Sigmoid colon (tissue), 7 donors: ENCODE data around the gene SLC12A8. TPM values are rescaled to one million over a fixed set of nuclear protein-coding genes. Genes with fewer than 3 reads are reported as not detected.

Source experiments
- DNase-seq: peaks from one replicate; pipeline ENCODE4 v3.0.0-alpha.2; 2019
- H3K27ac ChIP-seq, 4 donors: fragments of 200-600 bp; sonication (generic); one replicate each; pipeline ENCODE4 v1.5.1; 2016 to 2019; ENCODE audit warnings: mild to moderate bottlenecking in 1 of 4
- H3K27me3 ChIP-seq, 3 donors: fragments of 200-600 bp; sonication (generic); one replicate each; pipeline ENCODE4 v1.5.1; 2019; ENCODE audit warnings: mild to moderate bottlenecking in 1 of 3
- H3K36me3 ChIP-seq, 4 donors: fragments of 200-600 bp; sonication (generic); one replicate each; pipeline ENCODE4 v1.5.1; 2016 to 2019
- H3K4me1 ChIP-seq, 4 donors: fragments of 200-600 bp; sonication (generic); one replicate each; pipeline ENCODE4 v1.5.1; 2017 to 2019
- H3K4me3 ChIP-seq, 4 donors: fragments of 200-600 bp; sonication (generic); one replicate each; pipeline ENCODE4 v1.5.1; 2017 to 2019; ENCODE audit warnings: mild to moderate bottlenecking in 2 of 4, moderate library complexity in 1 of 4
- H3K9me3 ChIP-seq, 4 donors: fragments of 200-600 bp in 3 of 4; sonication (generic) in 3 of 4; one replicate each; pipeline versions ENCODE4 v1.5.1 to v1.6.1; 2013 to 2019
- EP300 ChIP-seq, 4 donors: sonication (generic); formaldehyde crosslinking; IDR thresholded peaks; one replicate each; pipeline ENCODE4 v1.6.1; 2017; ENCODE audit warnings: antibody characterized with exemption in 4 of 4
- POLR2A ChIP-seq, 2 donors: fragments of 450-650 bp; IDR thresholded peaks; one replicate each; pipeline ENCODE4 v1.6.1; 2016; ENCODE audit warnings: antibody characterized with exemption in 2 of 2, mild to moderate bottlenecking in 2 of 2, moderate library complexity in 2 of 2
- POLR2AphosphoS5 ChIP-seq, 4 donors: sonication (generic); formaldehyde crosslinking; IDR thresholded peaks; one replicate each; pipeline ENCODE4 v1.6.1; 2017; ENCODE audit warnings: antibody characterized with exemption in 4 of 4
- WGBS, 2 donors: extraction: QIAGEN DNeasy Blood & Tissue Kit; methylation state at CpG; one replicate each; pipeline ENCODE4 v1.1.7; 2013; 5-methylcytosine and 5-hydroxymethylcytosine counted together
- intact Hi-C: fragments of 100-400 bp; cut with DNase I; formaldehyde crosslinking; loops from one replicate; pipeline ENCODE4 v1.15.1; 2023
- polyA plus RNA-seq, 3 donors: library from polyadenylated mRNA; stranded (reverse); fragments of 200-250 nt; gene quantifications; one replicate each; pipeline ENCODE4 v1.2.3, GENCODE V29; 2013
- small RNA-seq, 3 donors: library from RNA; depleted of rRNA; stranded (forward); fragments of <200 nt; gene quantifications; one replicate each; pipeline ENCODE3, GENCODE V24; 2016
- total RNA-seq, 4 donors: library from RNA; depleted of rRNA; stranded (reverse); fragments of >200 nt; gene quantifications; one replicate each; pipeline ENCODE4 v1.1.0, GENCODE V29; 2016
- TF ChIP-seq, protein P1 (sequence below), 4 experiments: fragments of 450-650 bp in 3 of 4; fragments of 200-600 bp in 1 of 4; IDR thresholded peaks; one replicate each; pipeline ENCODE4 v1.5.1; 2016 to 2019; ENCODE audit warnings: antibody characterized with exemption in 4 of 4, mild to moderate bottlenecking in 3 of 4, moderate library complexity in 2 of 4
- donor health status: healthy with polysubstance abuse.
- donor health status: Bipolar disorder and iron deficiency.
- donor health status: healthy.

Gene SLC12A8
- total and polyA plus RNA-seq, 7 donors = 0.33 to 6.3 (median 1.7) TPM; not detected in 3

DNA sequence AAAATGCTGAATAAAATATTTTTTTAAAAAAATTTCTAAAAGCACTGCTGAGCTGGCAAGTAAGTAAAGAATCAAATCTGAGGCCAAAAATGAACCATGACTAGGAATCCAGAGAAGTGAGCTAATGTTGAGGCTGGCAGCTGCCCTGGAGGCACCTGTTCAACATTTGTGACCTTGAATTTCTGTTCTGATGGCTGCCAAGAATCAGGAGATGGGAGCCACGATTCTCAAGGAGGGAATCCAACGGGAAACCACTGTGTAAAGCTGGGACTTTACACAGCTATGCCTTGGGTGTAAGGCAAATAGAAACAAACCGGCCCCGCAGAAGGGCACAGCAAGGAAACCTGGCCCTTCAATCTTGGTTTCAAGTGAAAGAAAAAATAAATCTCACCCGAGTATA is 179.4 kb downstream of the SLC12A8 start:
- H3K4me1 ChIP-seq = peaks cover 0 to 32% (median 19%) of the 10 kb centered on the region in 4 donors
- peaks cover 0 to 5% (median 0%) of the 10 kb centered on the region in 4 donors for H3K9me3 ChIP-seq
- H3K27ac ChIP-seq = peak overlapping the region in 3 of 4 donors; percentile 4 to 53 (median 28)
- no peak for DNase-seq
- H3K27me3 ChIP-seq = no peaks in the 10 kb centered on the region
- H3K4me3 ChIP-seq = no peak overlapping the region
- peaks cover 0 to 11% (median 3%) of the 10 kb centered on the region in 4 donors for H3K36me3 ChIP-seq
- intact Hi-C loops = no loop called here
- TF ChIP-seq POLR2A (IDR thresholded peaks at IDR 0.05) (no peak), POLR2AphosphoS5 (IDR thresholded peaks at IDR 0.05) (no peak), EP300 (IDR thresholded peaks at IDR 0.05) (no peak)
- TF ChIP-seq, protein P1, sequence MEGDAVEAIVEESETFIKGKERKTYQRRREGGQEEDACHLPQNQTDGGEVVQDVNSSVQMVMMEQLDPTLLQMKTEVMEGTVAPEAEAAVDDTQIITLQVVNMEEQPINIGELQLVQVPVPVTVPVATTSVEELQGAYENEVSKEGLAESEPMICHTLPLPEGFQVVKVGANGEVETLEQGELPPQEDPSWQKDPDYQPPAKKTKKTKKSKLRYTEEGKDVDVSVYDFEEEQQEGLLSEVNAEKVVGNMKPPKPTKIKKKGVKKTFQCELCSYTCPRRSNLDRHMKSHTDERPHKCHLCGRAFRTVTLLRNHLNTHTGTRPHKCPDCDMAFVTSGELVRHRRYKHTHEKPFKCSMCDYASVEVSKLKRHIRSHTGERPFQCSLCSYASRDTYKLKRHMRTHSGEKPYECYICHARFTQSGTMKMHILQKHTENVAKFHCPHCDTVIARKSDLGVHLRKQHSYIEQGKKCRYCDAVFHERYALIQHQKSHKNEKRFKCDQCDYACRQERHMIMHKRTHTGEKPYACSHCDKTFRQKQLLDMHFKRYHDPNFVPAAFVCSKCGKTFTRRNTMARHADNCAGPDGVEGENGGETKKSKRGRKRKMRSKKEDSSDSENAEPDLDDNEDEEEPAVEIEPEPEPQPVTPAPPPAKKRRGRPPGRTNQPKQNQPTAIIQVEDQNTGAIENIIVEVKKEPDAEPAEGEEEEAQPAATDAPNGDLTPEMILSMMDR (IDR thresholded peaks at IDR 0.05) = no peak
- 74 to 84% methylated on average over 5 of the region's 5 CpGs for WGBS, 2 donors

GRCh38 chr3:125032683-125033082 is 179.9 kb downstream of the SLC12A8 start:
- H3K36me3 ChIP-seq = peaks cover 0 to 16% (median 4%) of the 10 kb centered on the region in 4 donors
- intact Hi-C loops = no loop called here
- H3K4me1 ChIP-seq = peaks cover 0 to 28% (median 19%) of the 10 kb centered on the region in 4 donors
- no peak for DNase-seq
- 92 to 94% methylated on average over 3 of the region's 3 CpGs for WGBS, 2 donors
- peak overlapping the region in 3 of 4 donors; percentile 4 to 53 (median 28) for H3K27ac ChIP-seq
- TF ChIP-seq POLR2A (IDR thresholded peaks at IDR 0.05) (no peak), POLR2AphosphoS5 (IDR thresholded peaks at IDR 0.05) (no peak), EP300 (IDR thresholded peaks at IDR 0.05) (no peak)
- TF ChIP-seq, protein P1 (IDR thresholded peaks at IDR 0.05) = no peak
- H3K4me3 ChIP-seq = no peak overlapping the region
- H3K9me3 ChIP-seq = peaks cover 0 to 5% (median 0%) of the 10 kb centered on the region in 4 donors
- H3K27me3 ChIP-seq = no peaks in the 10 kb centered on the region

Small RNA genes within 50 kb of the gene (small RNA-seq; reads per million reads assigned to genes)
- gene MIR5092 (0 reads per million in 3 donors), gene RNA5SP137 (0 reads per million in 3 donors), gene RNU6-230P (0 reads per million in 3 donors)

Other genes starting within 250 kb of the SLC12A8 start
- 10 to 100 TPM; 24.5 to 61.6 (median 41.5) TPM for gene HEG1, start 156.8 kb downstream of the SLC12A8 start, total RNA-seq
- 1 to 10 TPM in 2 of 3 donors, under 1 TPM in 1; 0.92 to 9.7 (median 1.8) TPM for gene HEG1, start 156.8 kb downstream of the SLC12A8 start, polyA plus RNA-seq
- 10 to 100 TPM; 28.2 to 42.5 (median 35.4) TPM for gene ZNF148, start 162.6 kb upstream of the SLC12A8 start, total RNA-seq
- 1 to 10 TPM; 4.8 to 7.9 (median 6.0) TPM for gene ZNF148, start 162.6 kb upstream of the SLC12A8 start, polyA plus RNA-seq